Nephron progenitor cell (in vitro differentiated cells): ENCODE data around the gene XAGE3.
"Not testable (repeated sequence)": the region's sequence is repeated elsewhere in the genome, so short reads cannot be mapped to it uniquely, and the experiment has no call there.

Experiments used
- DNase-seq: peaks from one replicate; pipeline ENCODE4 v3.0.0; 2021
- H3K27ac Mint-ChIP-seq: 2 replicates; pipeline ENCODE4 v1.8.0; 2021; ENCODE audit warnings: mild to moderate bottlenecking, moderate library complexity, mixed read lengths
- H3K27me3 Mint-ChIP-seq: 2 replicates; pipeline ENCODE4 v1.8.0; 2021; ENCODE audit warnings: mild to moderate bottlenecking, low read depth, mixed read lengths; ENCODE audit not compliant: poor library complexity
- H3K36me3 Mint-ChIP-seq: 2 replicates; pipeline ENCODE4 v1.8.0; 2021; ENCODE audit warnings: low read depth, mixed read lengths
- H3K4me1 Mint-ChIP-seq: 2 replicates; pipeline ENCODE4 v1.8.0; 2021; ENCODE audit warnings: mixed read lengths
- H3K4me3 Mint-ChIP-seq: 2 replicates; pipeline ENCODE4 v1.8.0; 2021; ENCODE audit warnings: mild to moderate bottlenecking, moderate library complexity, mixed read lengths
- H3K9me3 Mint-ChIP-seq: 2 replicates; pipeline ENCODE4 v1.8.0; 2021; ENCODE audit warnings: mild to moderate bottlenecking, moderate library complexity, mixed read lengths
- TF ChIP-seq, protein P1 (sequence below): fragments of 200-600 bp; sonication (generic); IDR thresholded peaks from 2 replicates; pipeline ENCODE4 v1.5.0; 2021; ENCODE audit warnings: antibody characterized with exemption

The XAGE3 gene

DNA sequence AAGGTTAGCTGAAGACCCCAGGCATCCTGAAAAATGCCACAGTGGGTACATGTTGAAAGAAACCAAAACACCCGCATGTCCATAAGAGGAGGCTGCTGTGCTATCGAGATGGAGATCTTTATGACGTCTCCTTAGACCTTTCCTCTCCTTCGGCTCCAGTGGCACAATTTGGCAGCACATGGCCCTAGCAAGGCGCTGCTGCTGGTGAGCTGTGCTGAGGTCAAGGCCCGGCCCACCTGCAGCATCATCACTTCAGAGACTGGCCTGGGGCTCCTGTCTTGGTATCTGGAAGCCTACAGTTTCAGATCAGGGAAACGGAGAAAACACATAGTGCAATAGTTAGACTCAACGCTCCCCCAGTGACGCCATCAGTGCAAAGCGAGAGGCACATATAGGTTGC is 7.6 kb upstream of the XAGE3 start:
- not testable (repeated sequence) for H3K4me1 Mint-ChIP-seq, H3K36me3 Mint-ChIP-seq, H3K27ac Mint-ChIP-seq, H3K4me3 Mint-ChIP-seq, DNase-seq
- Mint-ChIP-seq H3K27me3 (peaks cover 39% of the 10 kb centered on the region), H3K9me3 (peaks cover 31% of the 10 kb centered on the region)

DNA sequence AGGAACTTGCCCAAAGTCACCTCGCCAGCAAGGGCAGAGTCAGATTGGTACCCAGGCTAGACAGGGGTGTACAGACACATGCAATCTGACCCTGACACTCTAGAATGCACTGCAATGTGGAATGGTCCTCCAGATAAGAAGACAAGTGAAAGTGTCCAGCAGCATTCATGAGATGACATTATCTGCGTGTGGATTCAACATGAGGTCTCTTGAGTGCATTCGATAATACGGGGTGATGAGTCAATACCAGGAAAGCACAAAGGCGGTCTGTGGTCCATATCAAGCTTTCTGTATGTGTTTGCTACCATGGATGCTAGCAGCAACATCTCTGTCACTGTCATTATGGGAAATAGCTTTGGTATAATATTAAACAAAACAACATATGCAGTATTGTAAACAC is 6.8 kb upstream of the XAGE3 start:
- no peak for DNase-seq
- H3K36me3 Mint-ChIP-seq, result no peaks in the 10 kb centered on the region
- TF ChIP-seq, protein P1, sequence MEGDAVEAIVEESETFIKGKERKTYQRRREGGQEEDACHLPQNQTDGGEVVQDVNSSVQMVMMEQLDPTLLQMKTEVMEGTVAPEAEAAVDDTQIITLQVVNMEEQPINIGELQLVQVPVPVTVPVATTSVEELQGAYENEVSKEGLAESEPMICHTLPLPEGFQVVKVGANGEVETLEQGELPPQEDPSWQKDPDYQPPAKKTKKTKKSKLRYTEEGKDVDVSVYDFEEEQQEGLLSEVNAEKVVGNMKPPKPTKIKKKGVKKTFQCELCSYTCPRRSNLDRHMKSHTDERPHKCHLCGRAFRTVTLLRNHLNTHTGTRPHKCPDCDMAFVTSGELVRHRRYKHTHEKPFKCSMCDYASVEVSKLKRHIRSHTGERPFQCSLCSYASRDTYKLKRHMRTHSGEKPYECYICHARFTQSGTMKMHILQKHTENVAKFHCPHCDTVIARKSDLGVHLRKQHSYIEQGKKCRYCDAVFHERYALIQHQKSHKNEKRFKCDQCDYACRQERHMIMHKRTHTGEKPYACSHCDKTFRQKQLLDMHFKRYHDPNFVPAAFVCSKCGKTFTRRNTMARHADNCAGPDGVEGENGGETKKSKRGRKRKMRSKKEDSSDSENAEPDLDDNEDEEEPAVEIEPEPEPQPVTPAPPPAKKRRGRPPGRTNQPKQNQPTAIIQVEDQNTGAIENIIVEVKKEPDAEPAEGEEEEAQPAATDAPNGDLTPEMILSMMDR, result no peak
- no peak overlapping the region for H3K27ac Mint-ChIP-seq
- H3K27me3 Mint-ChIP-seq, result peaks cover 41% of the 10 kb centered on the region
- H3K9me3 Mint-ChIP-seq, result peaks cover 37% of the 10 kb centered on the region
- H3K4me3 Mint-ChIP-seq, result no peak overlapping the region
- no peaks in the 10 kb centered on the region for H3K4me1 Mint-ChIP-seq

DNA sequence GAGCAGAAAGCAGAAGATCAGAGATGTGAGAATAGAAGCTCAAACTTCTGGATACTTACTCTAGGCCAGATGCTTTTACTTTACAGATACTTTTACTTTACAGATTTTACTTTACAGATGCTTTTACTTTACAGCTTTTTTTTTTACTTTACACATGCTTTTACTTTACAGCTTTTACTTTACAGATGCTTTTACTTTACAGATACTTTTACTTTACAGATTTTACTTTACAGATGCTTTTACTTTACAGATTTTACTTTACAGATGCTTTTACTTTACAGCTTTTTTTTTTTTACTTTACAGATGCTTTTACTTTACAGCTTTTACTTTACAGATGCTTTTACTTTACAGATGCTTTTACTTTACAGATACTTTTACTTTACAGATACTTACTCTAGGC is 5.9 kb upstream of the XAGE3 start:
- Mint-ChIP-seq H3K9me3 (peaks cover 44% of the 10 kb centered on the region), H3K27me3 (peaks cover 42% of the 10 kb centered on the region)
- not testable (repeated sequence) for H3K36me3 Mint-ChIP-seq, H3K27ac Mint-ChIP-seq, DNase-seq, H3K4me1 Mint-ChIP-seq, H3K4me3 Mint-ChIP-seq

DNA sequence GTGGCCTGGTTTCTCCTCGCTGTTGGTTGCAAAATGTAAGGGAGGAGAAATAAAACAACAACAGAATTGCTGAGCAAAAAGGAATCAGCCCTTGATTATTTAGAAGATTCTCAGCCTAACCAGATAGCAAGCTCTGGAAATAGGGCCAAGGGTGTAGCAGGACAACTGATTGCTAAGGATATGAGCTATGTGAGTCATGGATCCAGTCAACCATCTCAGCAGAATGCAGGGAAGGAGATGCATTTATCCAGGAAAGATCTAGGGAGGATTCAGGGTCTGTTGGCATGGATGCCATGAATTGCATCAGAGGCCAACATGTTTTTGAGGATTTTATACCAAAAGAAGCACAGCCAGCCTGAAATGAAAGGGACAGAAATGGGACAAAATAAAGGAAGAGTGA is 2.2 kb upstream of the XAGE3 start:
- Mint-ChIP-seq H3K4me3 (no peak overlapping the region), H3K27me3 (peaks cover 37% of the 10 kb centered on the region), H3K4me1 (no peaks in the 10 kb centered on the region), H3K9me3 (peaks cover 36% of the 10 kb centered on the region), H3K27ac (no peak overlapping the region), H3K36me3 (no peaks in the 10 kb centered on the region)
- DNase-seq, result no peak
- TF ChIP-seq, protein P1, result no peak

DNA sequence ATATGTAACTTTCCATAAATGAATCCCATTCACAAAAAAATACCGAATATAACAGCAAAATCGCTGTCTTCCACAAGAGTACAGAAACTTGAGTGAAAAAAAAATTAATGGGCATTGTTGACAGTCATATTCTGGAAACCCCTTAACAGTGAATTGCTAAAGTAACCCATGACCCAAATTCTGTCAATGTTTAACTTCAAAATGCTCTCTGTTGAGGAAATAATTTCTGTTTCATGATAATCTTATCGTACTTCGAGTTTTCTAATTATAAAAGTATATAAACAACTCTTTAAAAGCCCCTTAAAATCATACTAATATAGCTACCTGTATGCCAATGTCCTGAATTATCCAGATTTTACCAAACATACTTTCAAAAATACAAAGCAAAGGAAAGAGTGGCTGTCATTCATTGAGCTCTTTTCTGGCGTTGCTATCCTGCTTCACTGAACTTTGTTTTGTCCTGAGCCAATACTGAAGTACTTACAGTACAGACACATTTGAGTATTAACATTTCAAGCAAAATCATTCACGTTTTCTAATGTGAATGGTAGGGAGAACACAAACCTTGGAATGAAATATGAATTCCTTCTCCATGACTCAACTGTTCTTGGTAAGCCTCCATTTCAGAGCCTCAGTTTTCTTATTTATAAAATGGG is 2.4 kb downstream of the XAGE3 start:
- Mint-ChIP-seq H3K4me3 (no peak overlapping the region), H3K27ac (no peak overlapping the region), H3K9me3 (peaks cover 32% of the 10 kb centered on the region), H3K4me1 (no peaks in the 10 kb centered on the region), H3K36me3 (no peaks in the 10 kb centered on the region), H3K27me3 (peaks cover 37% of the 10 kb centered on the region)
- TF ChIP-seq, protein P1, result no peak
- DNase-seq, result no peak

DNA sequence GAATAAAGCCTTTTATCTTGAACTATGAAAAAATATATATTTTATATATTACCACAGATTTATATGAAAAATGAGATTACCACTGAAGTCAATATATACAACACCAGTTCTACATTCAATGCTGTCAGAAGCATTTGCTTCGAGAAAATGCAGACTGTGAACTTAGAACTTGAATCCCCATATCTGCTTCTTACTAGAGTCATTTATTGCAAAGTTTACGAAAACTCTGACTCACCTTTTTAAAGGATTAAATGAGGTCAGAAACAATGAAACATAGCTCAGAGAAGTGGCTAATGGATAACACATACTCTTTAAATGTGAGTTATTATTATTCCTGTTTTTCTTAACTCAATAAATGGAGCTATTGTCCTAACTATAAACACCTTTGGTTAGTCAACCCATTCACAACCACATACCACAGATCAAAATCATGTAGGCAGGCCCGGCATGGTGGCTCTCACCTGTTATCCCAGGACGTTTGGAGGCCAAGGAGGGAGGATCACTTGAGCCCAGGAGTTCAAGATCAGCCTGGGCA is 10.8 kb downstream of the XAGE3 start:
- not testable (repeated sequence) for H3K27ac Mint-ChIP-seq, H3K4me3 Mint-ChIP-seq, H3K36me3 Mint-ChIP-seq, H3K4me1 Mint-ChIP-seq, DNase-seq
- H3K9me3 Mint-ChIP-seq, result peaks cover 44% of the 10 kb centered on the region
- peaks cover 12% of the 10 kb centered on the region for H3K27me3 Mint-ChIP-seq

DNA sequence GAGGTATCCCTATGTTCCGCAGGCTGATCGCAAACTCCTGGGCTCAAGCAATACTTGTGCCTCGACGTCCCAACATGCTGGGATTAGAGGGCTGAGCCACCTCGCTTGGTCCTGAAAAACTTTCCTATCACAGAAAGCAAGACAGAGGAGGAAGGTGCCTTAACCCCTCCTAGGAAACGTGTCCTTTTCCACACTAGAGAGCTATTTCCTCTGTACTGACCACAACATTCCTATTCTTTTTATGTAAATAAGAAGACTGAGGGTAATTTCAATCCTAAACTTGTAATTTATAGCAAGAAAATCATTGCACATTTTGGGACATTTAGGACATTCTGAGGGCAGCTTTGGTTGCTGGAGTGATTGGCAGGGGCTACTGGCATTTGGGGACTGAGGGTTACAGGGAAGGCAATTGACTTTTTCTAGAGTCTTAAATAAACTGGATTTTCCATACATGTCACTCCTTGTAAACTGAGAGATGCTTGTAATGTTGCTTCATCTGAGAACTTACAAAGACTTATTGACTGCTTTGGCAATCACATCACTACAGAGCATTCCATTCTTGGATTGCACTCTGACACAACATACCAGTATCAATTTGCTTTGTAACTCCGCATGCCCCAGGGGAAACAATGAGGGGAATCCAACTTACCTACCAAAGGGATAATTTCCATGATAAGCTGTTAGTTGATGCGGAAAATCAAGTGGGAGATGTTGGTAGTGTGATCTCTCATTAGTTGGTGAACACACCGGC is 15.6 kb downstream of the XAGE3 start:
- Mint-ChIP-seq H3K27me3 (peaks cover 6% of the 10 kb centered on the region), H3K36me3 (no peaks in the 10 kb centered on the region), H3K4me1 (no peaks in the 10 kb centered on the region), H3K27ac (no peak overlapping the region), H3K9me3 (peaks cover 58% of the 10 kb centered on the region), H3K4me3 (no peak overlapping the region)
- DNase-seq, result no peak
- TF ChIP-seq, protein P1, result no peak

DNA sequence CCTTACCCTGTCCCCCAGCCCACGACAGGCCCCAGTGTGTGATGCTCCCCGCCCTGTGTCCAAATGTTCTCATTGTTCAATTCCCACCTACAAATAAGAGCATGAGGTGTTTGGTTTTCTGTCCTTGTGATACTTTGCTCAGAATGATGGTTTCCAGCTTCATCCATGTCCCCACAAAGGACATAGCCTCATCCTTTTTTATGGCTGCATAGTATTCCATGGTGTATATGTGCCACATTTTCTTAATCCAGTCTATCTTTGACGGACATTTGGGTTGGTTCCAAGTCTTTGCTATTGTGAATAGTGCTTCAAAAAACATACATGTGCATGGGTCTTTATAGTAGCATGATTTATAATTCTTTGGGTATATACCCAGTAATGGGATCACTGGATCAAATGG is 24.3 kb downstream of the XAGE3 start:
- peaks cover 49% of the 10 kb centered on the region for H3K9me3 Mint-ChIP-seq
- not testable (repeated sequence) for H3K4me3 Mint-ChIP-seq, H3K4me1 Mint-ChIP-seq, DNase-seq, H3K36me3 Mint-ChIP-seq, H3K27ac Mint-ChIP-seq
- H3K27me3 Mint-ChIP-seq, result peaks cover 19% of the 10 kb centered on the region
